ENCODE measurements around the gene ASIC2.

ASIC2 gene

DNA sequence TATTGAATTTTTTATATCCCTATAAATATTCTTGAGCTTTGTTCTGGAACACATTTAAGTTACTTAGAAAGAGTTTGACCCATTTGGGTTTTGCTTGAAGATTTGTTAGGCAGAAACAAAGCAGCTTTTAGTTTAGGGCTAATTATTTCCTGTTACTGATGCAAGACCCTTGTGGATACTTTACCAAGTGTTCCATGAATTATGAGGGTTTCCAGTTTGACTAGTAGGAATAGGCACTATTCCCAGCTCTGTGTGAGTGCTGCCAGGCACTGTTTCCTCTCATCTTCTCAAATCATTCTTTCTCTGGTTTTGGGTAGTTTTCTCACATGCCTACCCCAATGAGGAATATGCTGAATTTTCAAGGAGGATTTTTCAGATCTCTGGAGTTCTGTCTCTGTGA lies 221.4 kb downstream of the ASIC2 start:
- DNase-seq (ENCODE audit: low read depth), result no peak

GRCh38 chr17:33057564-33057963 lies 235.5 kb downstream of the ASIC2 start:
- no peak for DNase-seq (ENCODE audit: low read depth)

GRCh38 chr17:33056399-33057146 lies 236.5 kb downstream of the ASIC2 start:
- DNase-seq (ENCODE audit: low read depth), result no peak

GRCh38 chr17:33055746-33056145 lies 237.3 kb downstream of the ASIC2 start:
- no peak for DNase-seq (ENCODE audit: low read depth)

DNA sequence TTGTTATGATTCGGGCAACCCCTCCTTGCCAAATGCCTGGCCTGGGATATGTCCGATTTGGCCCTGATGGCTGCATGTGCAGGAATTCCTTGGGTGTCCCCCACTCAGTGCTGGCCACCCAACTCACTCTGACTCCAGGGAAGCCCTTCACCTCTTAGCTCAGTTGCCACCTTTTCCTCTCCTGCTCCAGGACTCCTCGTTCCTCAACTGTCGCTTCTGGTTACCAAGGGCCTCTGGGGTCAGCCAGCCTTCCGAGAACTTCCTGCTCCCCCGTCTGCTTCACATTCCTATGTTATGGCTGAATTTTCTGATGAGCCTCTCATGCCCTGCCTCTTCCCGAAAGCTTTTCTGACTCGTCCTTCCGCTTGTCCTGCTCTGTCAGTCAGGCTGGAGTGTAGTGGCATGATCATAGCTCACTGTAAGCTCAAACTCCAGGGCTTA lies 237.9 kb downstream of the ASIC2 start:
- no peak for DNase-seq (ENCODE audit: low read depth)

DNA sequence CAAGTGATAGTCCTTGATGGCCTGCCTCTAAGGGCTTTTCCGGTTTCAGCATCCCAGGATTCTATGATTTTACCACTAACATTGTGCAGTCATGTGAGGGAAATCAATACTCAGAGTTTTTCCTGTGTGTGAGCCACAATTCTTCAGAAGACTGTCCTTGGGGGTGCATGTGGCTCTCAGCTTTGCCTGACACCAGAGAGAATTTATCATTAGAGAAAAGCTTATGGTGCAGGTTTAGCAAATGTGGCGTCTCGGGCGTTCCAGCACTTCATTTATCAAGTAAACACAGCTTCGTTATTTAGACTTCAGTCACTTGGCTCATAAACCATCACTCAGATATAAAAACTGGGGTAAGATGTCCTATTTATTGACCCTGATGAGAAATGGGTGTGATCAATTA lies 238.7 kb downstream of the ASIC2 start:
- no peak for DNase-seq (ENCODE audit: low read depth)

DNA sequence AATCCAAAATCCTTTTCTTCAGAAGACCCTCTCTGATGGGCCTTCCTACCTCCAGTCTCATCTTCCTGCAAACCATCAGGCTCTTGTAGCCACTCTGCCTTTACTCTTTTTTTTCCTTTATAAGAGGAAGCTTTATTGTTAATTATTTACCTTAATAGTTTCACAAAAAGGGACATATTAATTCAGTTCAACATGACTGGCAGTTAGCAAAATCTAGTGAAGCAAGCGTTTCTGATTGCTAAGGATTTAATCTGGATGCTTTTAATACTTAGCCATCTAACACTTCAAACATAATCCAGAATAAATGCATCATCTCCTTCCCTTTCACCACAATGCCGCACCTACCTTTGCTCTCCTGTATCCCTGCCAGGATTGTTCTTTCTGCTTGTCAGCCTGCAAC lies 239.4 kb downstream of the ASIC2 start:
- no peak for DNase-seq (ENCODE audit: low read depth)

DNA sequence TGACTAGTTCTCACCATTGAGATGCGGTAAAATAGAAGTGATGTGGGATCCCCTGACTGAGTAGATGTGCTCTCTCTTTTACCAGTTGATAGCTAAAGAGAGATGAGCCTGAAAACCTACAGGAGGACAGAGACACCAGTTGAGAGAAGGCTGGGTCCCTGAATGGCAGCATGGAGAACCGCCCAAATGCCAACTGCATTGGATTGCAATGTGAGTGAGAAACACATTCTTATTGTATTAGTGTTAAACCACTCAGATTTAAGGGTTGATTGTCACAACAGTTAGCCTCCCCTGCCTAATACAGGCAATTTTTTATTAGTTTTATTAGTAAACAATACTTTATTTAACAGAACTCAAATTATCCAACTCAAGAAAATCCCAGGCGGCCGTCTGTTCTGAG lies 240.2 kb downstream of the ASIC2 start:
- DNase-seq (ENCODE audit: low read depth), result no peak

DNA sequence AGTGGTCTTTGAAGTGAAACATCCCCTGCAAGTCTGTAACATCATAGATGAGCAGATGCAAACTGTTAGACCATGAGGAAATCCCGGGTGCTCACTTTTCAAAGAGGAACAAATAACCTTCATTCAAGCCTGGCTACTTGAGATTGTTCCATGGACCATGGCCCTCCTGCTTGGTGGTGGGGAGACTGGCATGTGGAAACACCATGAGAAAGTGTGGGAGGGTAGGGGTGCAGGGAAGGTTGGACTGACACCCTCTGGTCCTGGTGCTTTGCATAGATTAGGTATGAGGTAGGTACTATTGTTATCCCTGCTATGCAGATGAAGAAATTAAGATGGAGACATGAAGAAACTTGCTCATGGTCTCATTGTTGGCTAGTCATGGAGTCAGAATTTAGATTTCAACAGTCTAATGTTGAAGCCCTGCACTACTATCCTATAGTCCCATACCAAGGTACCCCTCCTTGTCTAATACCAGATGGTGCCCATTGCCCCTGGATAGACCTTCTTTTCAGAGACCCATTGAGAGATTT lies 242.4 kb downstream of the ASIC2 start:
- no peak for DNase-seq (ENCODE audit: low read depth)

GRCh38 chr17:33049781-33050414 lies 243.2 kb downstream of the ASIC2 start:
- DNase-seq (ENCODE audit: low read depth), result peak; percentile 7

DNA sequence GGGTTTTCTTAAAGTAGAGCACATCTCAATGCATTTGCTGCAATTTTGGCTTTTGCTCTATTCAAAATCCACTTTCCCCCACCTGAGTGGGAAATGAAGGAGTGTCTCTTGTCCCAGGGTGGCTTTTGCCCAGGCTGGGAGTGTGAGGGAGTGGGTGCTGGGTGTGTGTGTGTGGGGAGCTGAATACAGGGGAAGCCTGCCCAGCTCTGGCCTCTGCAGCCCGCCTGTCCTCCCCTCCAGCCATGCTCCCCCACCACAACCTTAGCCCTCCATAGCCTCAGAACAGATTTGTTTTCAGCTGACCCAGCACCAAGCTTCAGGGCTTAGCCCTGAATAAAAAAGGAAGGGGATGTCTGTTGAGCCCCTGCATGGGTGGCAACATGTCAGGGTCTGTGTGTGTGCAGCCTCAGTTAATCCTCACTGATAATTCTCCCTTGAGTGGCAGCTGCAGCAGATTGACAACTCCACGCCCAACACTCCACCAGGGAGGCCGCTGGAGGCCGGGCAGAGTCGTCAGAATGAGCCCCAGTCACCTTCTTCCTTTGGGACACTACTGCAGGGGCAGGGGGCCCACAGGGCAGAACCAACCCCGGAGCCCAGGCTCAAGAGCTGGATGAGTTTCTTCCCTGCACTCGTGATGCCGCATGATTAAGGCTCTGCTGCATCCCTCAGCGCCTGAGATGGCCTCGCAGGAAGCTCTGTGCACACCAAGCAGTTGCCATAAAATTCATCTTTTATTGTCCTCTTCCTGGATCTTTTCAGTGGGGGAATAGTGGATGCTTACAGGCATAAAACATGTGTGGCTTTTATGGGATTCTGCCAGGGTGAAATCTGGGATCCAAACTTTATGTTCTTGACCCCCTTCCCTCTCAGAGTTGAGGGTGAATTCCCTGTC lies 246.5 kb downstream of the ASIC2 start:
- no peak for DNase-seq (ENCODE audit: low read depth)

DNA sequence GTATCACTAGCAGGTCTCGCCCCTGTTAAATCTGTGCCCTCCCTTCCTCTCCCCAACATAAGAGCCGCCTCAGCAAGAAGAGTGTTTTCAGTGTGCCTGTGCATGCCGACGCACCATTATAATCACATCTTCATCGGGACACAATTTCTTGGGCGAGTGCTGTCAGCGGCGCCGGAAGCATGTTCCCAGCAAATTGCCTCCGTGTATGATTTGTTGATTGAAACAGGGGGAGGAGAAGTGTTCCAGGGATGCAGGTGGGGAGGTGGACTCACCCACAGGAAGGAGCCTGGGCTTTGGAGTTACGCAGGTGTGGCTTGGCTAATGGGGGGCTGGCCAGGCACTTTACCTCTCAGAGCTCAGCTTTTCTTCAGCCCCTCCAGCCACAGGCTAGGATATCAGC lies 247.9 kb downstream of the ASIC2 start:
- DNase-seq (ENCODE audit: low read depth), result no peak

- no peak for DNase-seq (ENCODE audit: low read depth)
These were observed 248.3 kb downstream of the ASIC2 start for GRCh38 chr17:33044771-33045170.

GRCh38 chr17:33040461-33040860 lies 252.6 kb downstream of the ASIC2 start:
- DNase-seq (ENCODE audit: low read depth), result no peak

GRCh38 chr17:33039874-33040273 lies 253.2 kb downstream of the ASIC2 start:
- DNase-seq (ENCODE audit: low read depth), result no peak

DNA sequence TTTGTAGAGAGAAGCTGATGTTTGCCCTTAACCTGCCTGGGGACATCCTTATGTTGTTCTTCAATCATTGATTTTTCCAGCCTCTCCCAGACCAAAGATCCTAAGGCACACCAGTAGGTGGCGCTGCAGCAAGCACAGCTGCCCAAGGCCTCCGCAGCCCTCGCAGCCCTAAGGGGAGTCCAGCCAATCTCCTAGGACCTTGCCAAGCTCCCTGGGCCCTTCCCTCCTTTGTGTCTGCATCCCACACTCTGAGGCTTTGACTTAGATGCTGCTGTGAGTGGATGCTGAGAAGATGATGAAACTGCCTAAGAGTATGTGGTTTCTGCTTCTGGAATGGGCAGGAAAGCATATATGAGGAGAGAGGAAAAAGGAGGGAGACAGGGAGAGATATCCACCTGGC lies 254.4 kb downstream of the ASIC2 start:
- DNase-seq (ENCODE audit: low read depth), result no peak

DNA sequence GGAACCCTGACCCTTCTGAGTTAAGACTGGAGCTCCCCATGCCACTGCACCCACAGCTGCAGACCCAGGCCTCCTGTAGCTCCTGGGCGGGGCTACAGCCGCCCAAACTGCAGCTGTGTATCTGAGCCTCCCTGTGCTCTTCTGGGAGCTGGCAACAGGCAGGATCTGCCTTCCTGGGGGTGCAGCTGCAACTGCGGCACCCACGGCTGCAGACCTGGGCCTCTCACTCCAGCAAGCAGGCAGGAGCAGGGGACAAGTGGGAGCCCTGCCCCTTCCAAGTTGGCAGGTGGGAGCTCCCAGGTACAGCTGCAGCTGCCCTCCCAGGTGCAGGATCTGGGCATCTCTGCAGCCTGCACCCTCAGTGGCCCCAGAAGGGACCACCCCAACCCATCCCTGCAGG lies 259.9 kb downstream of the ASIC2 start:
- no peak for DNase-seq (ENCODE audit: low read depth)

- no peak for DNase-seq (ENCODE audit: low read depth)
These were observed 264.3 kb downstream of the ASIC2 start for GRCh38 chr17:33028778-33029177.

GRCh38 chr17:33028061-33028460 lies 265.0 kb downstream of the ASIC2 start:
- no peak for DNase-seq (ENCODE audit: low read depth)

GRCh38 chr17:33024688-33025486 lies 268.2 kb downstream of the ASIC2 start:
- DNase-seq (ENCODE audit: low read depth), result no peak

DNA sequence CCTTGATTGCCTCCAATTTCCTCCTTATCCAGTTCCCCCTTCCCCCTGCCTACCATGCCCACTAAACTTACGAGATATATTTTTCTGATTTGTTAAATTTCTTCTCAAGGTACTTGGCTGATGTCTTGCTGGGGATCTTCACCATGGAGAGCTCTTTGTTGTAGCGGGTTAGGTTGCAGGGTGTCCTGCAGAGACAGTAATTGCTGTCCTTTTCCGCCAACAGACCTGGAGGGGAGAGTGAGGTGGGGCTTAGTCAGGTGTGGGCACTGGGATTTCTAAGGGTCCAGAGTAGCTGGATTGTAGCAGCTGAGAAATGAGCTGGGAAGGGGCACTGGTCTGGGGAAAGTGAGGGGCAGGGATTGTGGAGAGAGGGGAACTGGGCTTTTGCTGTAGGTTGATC lies 269.3 kb downstream of the ASIC2 start:
- DNase-seq (ENCODE audit: low read depth), result no peak
